GM18526 (cell line): ENCODE data around the gene GPRC6A.

Experiments
- POLR2A ChIP-seq: IDR thresholded peaks from 3 replicates; pipeline ENCODE4 v1.6.1; 2011; ENCODE audit not compliant: insufficient read length; ENCODE audit errors: extremely low read depth

The GPRC6A gene, protein sequence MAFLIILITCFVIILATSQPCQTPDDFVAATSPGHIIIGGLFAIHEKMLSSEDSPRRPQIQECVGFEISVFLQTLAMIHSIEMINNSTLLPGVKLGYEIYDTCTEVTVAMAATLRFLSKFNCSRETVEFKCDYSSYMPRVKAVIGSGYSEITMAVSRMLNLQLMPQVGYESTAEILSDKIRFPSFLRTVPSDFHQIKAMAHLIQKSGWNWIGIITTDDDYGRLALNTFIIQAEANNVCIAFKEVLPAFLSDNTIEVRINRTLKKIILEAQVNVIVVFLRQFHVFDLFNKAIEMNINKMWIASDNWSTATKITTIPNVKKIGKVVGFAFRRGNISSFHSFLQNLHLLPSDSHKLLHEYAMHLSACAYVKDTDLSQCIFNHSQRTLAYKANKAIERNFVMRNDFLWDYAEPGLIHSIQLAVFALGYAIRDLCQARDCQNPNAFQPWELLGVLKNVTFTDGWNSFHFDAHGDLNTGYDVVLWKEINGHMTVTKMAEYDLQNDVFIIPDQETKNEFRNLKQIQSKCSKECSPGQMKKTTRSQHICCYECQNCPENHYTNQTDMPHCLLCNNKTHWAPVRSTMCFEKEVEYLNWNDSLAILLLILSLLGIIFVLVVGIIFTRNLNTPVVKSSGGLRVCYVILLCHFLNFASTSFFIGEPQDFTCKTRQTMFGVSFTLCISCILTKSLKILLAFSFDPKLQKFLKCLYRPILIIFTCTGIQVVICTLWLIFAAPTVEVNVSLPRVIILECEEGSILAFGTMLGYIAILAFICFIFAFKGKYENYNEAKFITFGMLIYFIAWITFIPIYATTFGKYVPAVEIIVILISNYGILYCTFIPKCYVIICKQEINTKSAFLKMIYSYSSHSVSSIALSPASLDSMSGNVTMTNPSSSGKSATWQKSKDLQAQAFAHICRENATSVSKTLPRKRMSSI

DNA sequence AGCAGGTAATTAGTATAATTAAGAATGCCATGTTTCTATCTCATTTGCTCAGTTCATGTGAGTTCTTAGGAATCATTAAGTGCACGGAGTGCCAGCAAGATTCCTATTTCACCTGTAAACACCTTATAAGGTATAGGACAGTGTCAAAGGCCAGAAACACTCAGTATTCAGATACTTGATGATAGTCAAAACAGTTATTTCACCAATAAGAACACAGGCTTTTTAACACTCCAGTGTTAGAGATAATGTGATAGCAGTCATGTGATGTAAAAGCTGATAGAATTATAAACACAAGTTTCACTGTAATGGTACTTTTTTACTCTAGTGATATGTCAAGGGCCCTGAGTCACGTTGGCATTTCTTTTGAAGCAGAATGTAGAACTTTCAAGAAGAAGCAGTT, at the start of gene GPRC6A:
Gene GPRC6A (minus strand): TSS at position 101 of the 400 bp plus-strand sequence. CDS start 70 bp downstream, at position 31.
- TF ChIP-seq POLR2A: no peak

DNA sequence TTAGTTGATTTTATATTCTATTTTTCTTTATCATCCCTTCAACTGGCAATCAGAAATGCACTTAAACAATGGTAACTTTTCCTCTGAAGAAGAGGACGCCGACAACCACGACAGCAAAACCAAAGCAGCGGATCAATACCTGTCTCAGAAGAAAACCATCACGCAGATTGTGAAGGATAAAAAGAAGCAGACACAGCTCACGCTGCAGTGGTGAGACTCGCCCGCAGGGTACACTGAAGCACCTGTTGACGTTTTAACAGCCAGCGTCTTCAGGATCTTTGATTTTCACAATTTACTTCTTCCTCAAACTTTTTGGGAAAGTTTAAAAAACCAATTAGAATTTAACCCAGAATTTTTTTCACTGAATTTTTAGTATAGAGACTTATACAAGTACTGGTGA, 48.9 kb upstream of the GPRC6A start:
- TF ChIP-seq POLR2A: no peak

DNA sequence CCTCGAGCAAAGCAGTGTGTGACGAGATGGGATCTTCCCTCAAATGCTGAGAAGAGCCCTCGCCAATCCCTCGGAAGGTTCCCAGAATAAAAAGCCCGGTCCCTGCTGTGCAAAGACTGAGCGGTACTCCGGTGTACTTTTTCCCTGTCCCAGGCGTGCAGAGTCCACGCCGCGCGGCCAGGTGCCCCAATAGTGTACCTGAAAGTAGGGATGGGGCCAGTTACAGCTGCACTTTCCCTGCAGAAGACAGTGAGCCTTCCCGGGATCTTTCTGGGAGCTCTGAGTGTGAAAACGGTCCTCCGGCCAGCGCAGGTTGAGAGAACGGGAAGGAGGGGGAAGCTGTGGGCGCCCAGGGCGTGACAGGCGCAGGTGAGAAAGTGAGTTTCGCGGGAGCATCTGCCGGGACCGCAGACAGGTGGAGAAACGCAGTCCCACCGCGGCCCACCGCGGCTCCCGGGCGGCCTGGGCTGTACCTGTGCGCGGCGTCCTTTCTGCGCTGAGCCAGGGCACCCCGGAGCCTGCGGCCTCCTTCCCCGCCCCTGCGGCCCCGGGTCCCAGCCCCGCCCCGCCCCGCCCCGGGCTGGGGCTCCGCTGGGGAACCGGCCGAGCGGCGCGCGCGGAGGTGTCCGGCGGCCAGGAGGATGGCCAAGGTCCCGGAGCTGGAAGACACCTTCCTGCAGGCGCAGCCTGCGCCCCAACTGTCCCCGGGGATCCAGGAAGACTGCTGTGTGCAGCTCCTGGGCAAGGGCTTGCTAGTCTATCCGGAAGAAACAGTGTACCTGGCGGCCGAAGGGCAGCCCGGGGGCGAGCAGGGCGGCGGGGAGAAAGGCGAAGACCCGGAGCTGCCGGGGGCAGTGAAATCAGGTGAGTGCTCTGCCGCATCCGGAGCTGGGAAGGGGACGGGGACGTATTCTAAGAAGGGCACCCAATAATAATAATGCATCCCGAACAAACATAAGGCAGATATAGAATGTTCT, 48.0 kb upstream of the GPRC6A start, which contains the start of gene RFX6:
Gene RFX6 (plus strand): TSS at position 608 of the 977 bp plus-strand sequence. CDS start 34 bp downstream, at position 642.
- no peak for TF ChIP-seq POLR2A

DNA sequence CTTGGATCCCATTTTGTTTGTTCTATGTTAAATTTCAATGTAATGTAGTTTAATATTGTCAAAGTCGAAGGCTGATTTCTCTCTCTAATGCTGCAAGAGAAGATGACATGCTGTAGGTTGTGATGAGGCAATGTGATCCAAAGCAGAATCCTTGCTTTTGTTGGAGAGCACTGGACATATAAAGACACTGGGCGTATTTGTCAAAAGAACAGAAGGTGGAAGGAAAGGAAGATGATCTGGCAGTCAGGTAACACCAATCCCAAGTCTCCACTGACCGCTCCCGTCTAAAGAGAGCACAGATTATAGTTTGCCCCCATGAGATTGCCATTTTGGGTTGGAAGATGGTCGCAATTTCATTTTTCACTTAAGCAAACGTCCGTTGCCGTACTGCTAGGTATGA, 47.2 kb upstream of the GPRC6A start:
- no peak for TF ChIP-seq POLR2A

DNA sequence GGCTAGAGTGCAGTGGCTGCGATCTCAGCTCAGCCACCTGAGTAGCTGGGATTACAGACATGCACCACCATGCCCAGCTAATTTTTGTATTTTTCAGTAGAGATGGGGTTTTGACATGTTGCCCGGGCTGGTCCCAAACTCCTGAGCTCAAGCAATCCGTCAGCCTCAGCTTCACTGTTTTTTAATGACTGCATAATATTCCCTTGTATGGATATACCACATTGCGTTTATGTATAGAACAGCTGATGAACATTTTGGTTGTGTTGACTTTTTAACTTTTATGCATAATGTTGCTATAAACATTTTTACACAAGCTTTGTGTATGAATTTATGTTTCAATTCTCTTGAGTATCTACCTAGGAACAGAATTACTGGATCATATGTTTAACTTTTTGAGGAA, 43.9 kb upstream of the GPRC6A start:
- no peak for TF ChIP-seq POLR2A

DNA sequence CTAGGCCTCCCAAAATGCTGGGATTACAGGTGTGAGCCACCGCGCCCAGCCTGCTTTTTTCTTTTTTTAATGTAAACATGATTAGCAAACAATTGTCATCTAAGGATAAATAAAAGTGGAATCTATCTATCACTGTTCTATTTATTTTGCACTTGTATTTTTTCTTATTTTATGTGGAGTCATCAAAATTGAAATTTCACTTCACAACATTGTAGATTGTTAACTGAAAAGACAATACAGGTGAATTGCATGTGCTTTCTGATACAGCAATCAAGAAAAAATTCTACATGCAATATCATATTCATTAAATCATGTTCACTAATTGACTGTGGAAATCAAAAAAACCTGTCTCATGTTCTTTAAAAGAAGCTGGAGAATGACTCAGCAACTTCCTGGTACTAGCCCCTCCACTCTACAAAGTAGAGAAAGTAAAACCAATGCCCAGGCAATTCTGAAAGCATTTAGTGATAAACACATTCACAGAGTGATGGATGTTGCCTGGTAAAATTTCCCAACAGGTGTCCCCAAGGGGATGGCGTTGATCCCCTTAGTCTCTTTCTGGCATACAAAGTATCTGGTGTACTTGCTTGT, 37.5 kb upstream of the GPRC6A start:
- no peak for TF ChIP-seq POLR2A

DNA sequence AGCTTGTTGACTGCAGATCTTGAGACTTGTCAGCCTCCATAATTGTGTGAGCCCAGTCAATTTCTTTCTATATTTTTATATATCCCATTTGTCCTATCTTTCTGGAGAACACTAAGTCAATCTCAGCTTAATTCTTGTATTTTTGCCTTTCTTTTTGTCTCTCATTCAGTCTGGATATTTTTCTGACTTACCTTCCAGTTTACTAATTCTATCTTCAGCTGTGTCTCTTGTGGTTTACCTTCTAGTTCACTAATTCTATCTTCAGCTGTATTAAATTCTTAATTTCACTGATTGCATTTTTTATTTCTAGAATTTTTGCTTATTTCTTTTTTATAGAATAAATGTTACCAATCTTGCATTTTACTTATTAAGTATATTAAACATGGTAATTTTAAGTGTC, 30.4 kb upstream of the GPRC6A start:
- no peak for TF ChIP-seq POLR2A

DNA sequence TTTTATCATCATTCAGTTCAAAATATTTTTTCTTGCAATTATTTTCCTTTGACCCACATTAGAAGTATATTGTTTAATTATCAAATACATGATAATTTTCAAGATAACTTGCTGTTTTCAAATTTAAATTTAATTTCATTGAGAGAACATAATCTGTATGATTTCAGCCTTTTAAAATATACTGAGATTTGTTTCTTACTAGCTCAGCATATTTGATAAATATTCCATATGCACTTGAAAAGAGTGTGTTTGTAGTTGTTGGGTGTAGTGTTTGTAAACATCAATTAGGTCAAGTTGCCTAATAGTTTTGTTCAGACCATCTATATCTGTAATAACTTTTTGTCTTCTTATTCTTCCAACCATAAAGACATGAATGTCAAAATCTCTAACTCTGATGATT, 29.2 kb upstream of the GPRC6A start:
- TF ChIP-seq POLR2A: no peak

DNA sequence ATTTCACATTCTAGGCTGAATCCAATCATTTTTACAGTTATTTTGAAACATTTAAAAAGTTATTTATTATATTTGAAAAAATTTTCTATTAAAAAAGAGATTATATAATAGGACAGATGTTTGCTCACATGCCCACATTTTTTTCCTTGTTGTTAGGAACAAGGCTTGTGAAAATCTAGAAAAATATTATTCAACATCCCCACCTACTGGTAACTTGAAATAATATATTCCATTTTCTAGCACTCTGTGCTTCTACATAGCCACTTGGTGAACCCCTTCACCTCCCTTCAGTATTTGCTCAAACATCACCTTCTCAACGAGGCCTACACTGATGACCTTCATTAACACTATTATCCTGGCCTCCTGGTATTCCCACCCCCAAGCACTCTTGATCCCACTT, 18.3 kb upstream of the GPRC6A start:
- TF ChIP-seq POLR2A: no peak

DNA sequence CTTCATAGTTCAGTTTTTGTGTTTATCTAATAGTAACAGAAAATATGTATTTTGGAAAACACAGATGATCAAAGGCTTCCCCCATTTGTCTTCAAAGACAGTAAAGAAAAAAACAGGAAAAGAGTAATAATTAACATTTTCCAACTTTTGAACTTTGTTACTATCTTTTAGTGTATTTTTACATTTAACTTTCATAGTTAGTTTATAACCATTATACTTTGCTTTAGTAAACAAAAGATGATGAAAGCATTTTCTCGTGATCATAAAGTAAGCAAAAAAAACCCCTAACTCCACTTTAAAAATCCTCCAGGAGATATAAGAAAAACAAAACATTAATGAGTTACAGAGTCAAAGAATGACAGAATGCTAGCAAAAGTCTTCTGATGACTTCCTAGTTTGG, 13.6 kb upstream of the GPRC6A start:
- TF ChIP-seq POLR2A: no peak

DNA sequence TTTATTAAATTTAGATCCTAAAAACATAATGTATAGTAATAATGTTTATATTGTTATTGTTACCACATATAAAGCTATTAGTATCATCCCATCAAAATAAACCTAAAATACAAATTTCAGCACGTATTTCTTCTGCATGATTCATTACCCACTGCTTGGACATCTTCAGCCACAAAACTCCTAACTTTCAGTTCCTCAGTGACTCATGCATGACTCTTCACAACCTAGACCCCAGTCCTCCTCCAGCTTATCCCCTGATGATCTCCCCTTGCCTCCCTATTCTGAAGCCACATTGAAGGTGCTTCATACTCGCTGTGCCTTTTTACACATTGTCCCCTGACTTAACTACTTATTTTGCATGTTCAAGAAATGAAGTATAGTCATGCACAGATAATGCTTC, 11.2 kb upstream of the GPRC6A start:
- no peak for TF ChIP-seq POLR2A

DNA sequence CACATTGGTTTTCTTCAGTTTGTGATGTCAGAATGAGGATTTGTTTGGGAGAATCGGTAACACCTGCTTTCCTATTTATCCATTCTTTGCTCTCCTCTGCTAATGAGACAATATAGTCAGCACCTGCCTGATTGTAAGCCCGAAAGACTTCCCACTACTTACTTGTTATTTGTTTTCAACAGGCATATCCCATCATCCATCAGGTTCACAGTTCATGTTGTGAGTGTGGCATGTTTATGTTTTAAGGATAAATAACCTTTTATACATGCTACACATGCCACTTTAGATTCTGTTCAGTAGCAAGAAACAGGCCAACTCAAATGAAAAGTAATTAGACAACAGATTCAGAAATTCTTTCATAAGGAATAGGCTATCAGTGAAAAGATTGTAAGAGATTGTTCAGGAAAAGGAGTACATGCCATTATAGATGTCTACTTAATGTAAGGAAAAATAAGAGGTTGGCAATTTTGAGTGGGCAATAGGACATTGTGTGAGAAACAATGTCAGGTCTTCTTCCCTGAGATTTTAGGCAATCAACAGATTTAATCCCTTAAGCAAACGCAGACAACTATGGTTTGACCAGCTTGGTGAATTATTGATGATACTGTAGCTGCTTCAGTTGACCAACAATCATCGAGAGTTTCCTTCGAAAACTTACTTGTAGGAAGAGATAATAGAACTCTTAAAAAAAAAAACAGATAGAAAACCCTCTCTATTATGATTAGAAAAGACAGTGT, 7.9 kb upstream of the GPRC6A start:
- TF ChIP-seq POLR2A: no peak

DNA sequence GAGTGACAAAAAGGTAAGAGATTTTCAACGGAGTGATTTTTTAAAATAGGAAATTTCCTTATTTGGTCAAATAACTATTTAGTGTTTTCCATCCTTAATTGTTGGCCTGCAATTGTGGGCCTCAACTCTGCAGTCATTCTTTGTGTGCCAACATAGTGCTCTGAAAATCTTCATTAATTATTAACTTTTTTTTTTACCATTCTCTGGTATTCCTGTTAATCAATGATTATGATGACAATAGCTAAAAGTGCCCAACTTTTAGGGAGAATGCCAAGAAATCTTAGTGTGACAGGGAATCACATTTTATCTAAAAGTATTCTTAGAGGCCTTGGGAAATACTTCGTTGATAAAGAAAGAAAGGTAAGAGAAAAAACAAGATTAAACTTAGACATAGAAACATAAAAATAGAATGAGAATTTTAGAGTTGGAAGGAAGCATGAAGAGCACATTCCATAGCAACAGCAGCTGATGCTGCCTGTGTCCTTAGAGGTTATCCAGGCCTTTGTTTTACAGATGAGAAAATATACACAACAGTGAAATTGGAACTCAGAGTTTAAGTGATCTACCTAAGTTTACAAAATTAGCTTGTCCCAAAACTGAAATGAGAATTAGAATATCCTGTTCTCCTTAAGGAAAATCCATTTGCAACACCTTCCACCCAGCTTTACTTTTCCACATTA, 1.2 kb downstream of the GPRC6A start:
- no peak for TF ChIP-seq POLR2A

DNA sequence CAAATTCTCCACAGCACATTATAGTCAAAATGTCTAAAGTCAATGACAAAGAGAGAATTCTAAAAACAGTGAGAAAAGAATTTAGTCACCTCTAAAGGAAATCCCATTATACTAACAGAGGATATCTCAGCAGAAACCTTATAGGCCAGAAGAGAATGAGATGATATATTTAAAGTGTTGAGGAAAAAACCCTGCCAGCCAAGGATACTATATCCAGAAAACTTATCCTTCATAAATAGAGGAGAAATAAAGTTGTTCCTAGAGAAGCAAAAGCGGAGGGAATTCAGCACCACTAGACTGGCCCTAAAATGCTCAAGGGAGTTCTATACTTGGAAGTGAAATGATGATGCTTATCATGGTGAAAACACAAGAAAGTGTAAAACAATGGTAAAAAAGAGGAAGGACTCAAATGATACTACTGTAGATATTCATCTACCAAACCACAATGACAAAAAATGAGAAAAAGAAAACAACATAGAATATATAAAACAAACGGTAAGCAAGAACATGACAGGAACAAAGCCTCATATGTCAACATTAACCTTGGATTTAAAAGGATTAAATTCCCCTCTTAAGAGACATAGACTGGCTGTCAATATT, 16.7 kb downstream of the GPRC6A start:
- no peak for TF ChIP-seq POLR2A
